Adrenal gland (tissue), 12 donors: ENCODE data around the gene LARGE1. TPM values are rescaled to one million over a fixed set of nuclear protein-coding genes. Genes with fewer than 3 reads are reported as not detected.

Source experiments
- DNase-seq, 7 donors: peaks; one replicate each; pipeline ENCODE4 v3.0.0-alpha.2; 2019 to 2020
- H3K27ac ChIP-seq, 5 donors: fragments of 200-600 bp; sonication (generic) in 4 of 5; 1 replicate in 3 of 5; 2 replicates in 2 of 5; pipeline versions ENCODE4 v1.5.1 to v1.8.0; 2016 to 2020; ENCODE audit warnings: mild to moderate bottlenecking in 1 of 5
- H3K27me3 ChIP-seq: fragments of 200-600 bp; 2 replicates; pipeline ENCODE4 v1.8.0; 2021
- H3K36me3 ChIP-seq, 2 donors: fragments of 200-600 bp; replicated peaks in 1 of 2; 1 replicate in 1 of 2; 2 replicates in 1 of 2; pipeline versions ENCODE4 v1.5.1 to v1.8.0; 2018 to 2022
- H3K4me1 ChIP-seq, 2 donors: fragments of 200-600 bp; replicated peaks in 1 of 2; 1 replicate in 1 of 2; 2 replicates in 1 of 2; pipeline versions ENCODE4 v1.5.1 to v1.8.0; 2018 to 2021
- H3K4me3 ChIP-seq, 4 donors: fragments of 200-600 bp; sonication (generic) in 3 of 4; one replicate each; pipeline ENCODE4 v1.5.1; 2016 to 2018
- H3K9me3 ChIP-seq, 3 donors: fragments of 200-600 bp; sonication (generic) in 1 of 3; replicated peaks in 1 of 3; 1 replicate in 2 of 3; 2 replicates in 1 of 3; pipeline versions ENCODE4 v1.5.1 to v1.8.0; 2016 to 2021
- POLR2A ChIP-seq, 2 donors: fragments of 450-650 bp; IDR thresholded peaks; one replicate each; pipeline ENCODE4 v1.6.1; 2017; ENCODE audit warnings: antibody characterized with exemption in 2 of 2, mild to moderate bottlenecking in 2 of 2, moderate library complexity in 1 of 2
- whole genome bisulfite sequencing, 4 donors: extraction: QIAGEN DNeasy Blood & Tissue Kit in 2 of 4; methylation state at CpG; one replicate each; pipeline versions ENCODE4 v1.1.5 to v1.1.7; 2013 to 2017; 5-methylcytosine and 5-hydroxymethylcytosine counted together
- intact Hi-C, 2 donors: fragments of 100-400 bp; cut with DNase I; formaldehyde crosslinking; loops; one replicate each; pipeline versions ENCODE4 v1.14.1 to v1.15.0; 2022 to 2023
- polyA plus RNA-seq, 3 donors: library from polyadenylated mRNA; stranded (reverse); fragments of 200-250 nt in 2 of 3; fragments of 350-450 nt in 1 of 3; fragmentation: Illumina TruSeq in 1 of 3; extraction: RNeasy Lipid Tissue Mini Kit (QIAGEN cat#74804) in 1 of 3; gene quantifications; one replicate each; pipeline ENCODE4 v1.2.3, GENCODE V29; 2013 to 2014
- total RNA-seq, 9 donors: library from RNA; depleted of rRNA in 4 of 9; stranded (reverse); fragments of >200 nt in 4 of 9; fragments of 120-200 nt in 1 of 9; fragmentation: NEBNext Ultra II Directional in 1 of 9; extraction: Animal tissue kit (Norgen Biotek cat#: 25700) in 1 of 9; gene quantifications; one replicate each; pipeline versions ENCODE4 v1.1.0 to v1.2.4, GENCODE V29; 2013 to 2023
- TF ChIP-seq, protein P1 (sequence below), 6 experiments: fragments of 450-650 bp in 4 of 6; fragments of 200-600 bp in 2 of 6; sonication (generic) in 1 of 6; IDR thresholded peaks; 1 replicate in 5 of 6; 2 replicates in 1 of 6; pipeline versions ENCODE4 v1.5.1 to v1.8.0; 2016 to 2021; ENCODE audit warnings: antibody characterized with exemption in 6 of 6, mild to moderate bottlenecking in 2 of 6, moderate library complexity in 1 of 6
- donor health status: healthy with polysubstance abuse.
- donor health status: Bipolar disorder and iron deficiency.
- donor health status: DM: yes; HTN: yes; CAD: no.
- donor health status: DM: no; HTN: no; CAD: no.
- donor health status: DM: no; HTN: no; CAD: no.
- donor health status: DM: yes; HTN: yes; CAD: no.

The LARGE1 gene
- total and polyA plus RNA-seq, 12 donors: 3.4 to 67.6 (median 30.6) TPM

DNA sequence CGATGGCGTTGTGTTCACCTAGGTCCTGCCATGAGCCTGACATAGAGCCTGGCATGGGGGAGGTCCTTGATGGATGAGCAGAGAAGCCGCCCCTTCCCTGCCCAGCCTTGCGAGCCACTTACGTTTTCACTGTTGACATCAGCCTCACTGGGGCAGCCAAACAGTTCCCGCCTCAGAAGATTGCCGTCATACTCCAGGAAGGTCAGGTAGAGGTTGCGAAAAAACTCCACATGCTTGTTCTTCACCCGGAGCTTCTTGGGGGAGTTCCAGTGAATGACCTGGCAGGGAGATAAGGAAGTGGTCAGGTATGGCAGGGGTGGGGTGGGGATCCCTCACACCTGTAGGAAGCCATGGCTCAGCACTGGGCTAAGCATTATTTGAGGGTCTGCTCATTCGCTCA lies 582.8 kb downstream of the LARGE1 start:
- Histone ChIP-seq H3K4me3 (no peak overlapping the region), H3K9me3 (no peaks in the 10 kb centered on the region), H3K4me1 (no peaks in the 10 kb centered on the region), H3K27me3 (no peaks in the 10 kb centered on the region), H3K27ac (no peak overlapping the region), H3K36me3 (no peaks in the 10 kb centered on the region)
- WGBS, 4 donors: 88 to 94% (median 90%) methylated on average over 9 to 10 of the region's 10 CpGs
- no peak for DNase-seq
- intact Hi-C loops: loop anchor here in 1 of 2 donors (10.0 kb wide), 1 partner anchor 57 kb away; no protein-coding TSS in a partner anchor
- TF ChIP-seq POLR2A (IDR thresholded peaks at IDR 0.05): no peak
- TF ChIP-seq, protein P1, sequence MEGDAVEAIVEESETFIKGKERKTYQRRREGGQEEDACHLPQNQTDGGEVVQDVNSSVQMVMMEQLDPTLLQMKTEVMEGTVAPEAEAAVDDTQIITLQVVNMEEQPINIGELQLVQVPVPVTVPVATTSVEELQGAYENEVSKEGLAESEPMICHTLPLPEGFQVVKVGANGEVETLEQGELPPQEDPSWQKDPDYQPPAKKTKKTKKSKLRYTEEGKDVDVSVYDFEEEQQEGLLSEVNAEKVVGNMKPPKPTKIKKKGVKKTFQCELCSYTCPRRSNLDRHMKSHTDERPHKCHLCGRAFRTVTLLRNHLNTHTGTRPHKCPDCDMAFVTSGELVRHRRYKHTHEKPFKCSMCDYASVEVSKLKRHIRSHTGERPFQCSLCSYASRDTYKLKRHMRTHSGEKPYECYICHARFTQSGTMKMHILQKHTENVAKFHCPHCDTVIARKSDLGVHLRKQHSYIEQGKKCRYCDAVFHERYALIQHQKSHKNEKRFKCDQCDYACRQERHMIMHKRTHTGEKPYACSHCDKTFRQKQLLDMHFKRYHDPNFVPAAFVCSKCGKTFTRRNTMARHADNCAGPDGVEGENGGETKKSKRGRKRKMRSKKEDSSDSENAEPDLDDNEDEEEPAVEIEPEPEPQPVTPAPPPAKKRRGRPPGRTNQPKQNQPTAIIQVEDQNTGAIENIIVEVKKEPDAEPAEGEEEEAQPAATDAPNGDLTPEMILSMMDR (IDR thresholded peaks at IDR 0.05): no peak

DNA sequence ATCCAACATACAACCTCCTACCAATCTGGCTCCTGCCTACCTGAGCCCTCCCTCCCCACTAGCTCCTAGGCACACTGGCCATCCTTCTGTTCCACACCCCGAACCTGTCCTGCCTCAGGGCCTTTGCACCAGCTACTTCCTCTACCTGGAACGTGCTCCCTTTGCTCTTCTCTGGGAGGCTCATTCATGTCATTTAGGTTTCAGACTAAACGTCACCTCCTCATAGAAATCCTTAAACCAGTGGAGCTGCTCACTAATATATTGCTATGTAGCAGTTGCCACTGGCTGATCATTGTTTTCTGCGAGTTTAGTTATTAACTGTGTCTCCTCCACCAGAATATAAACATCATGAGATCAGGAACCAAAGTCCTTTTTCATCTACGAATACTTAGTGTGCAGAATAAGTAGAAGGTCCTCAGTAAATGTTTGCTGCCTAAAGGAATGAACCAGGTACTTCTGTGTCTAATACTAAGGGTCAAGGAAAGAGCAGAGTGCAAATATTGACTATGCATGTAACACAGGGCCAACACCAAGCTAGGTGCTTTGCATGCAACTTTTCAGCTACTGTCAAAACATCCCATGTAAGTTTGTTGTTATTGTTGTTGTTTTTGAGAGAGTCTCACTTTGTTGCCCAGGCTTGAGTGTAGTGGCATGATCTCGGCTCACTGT lies 584.5 kb downstream of the LARGE1 start:
- 93 to 98% (median 95%) methylated on average over 6 of the region's 6 CpGs for WGBS, 4 donors
- TF ChIP-seq, protein P1 (IDR thresholded peaks at IDR 0.05): no peak
- no peak for TF ChIP-seq POLR2A (IDR thresholded peaks at IDR 0.05)
- intact Hi-C loops: loop anchor here in 1 of 2 donors (10.0 kb wide), 1 partner anchor 59 kb away; no protein-coding TSS in a partner anchor
- Histone ChIP-seq H3K4me3 (no peak overlapping the region), H3K27me3 (no peaks in the 10 kb centered on the region), H3K36me3 (no peaks in the 10 kb centered on the region), H3K27ac (no peak overlapping the region), H3K4me1 (no peaks in the 10 kb centered on the region), H3K9me3 (no peaks in the 10 kb centered on the region)
- no peak for DNase-seq

DNA sequence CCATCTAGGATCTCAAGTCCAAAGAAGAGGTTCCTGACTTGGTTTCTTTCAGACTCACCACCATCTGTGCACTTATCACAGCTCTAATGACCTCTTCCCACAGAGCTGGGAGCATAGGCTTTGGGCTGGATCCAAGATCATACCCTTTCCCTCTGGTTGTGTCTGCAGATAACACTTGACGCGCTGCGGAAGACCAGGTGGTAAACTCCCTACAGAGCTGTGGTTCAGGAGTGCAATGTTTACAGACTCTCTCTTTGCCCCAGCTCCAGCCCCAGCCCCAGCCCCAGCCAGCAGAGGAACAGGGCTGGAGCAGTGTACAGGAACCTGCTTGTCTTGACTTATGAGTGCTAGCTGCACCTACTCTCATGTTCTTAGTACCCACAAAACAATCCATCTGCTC lies 587.7 kb downstream of the LARGE1 start:
- no peak for TF ChIP-seq POLR2A (IDR thresholded peaks at IDR 0.05)
- TF ChIP-seq, protein P1 (IDR thresholded peaks at IDR 0.05): no peak
- no peaks in the 10 kb centered on the region for H3K9me3 ChIP-seq
- intact Hi-C loops: loop anchor here in 1 of 2 donors (10.0 kb wide), 1 partner anchor 62 kb away; no protein-coding TSS in a partner anchor
- no peaks in the 10 kb centered on the region for H3K36me3 ChIP-seq
- 93 to 100% (median 99%) methylated on average over 3 of the region's 3 CpGs for WGBS, 4 donors
- no peaks in the 10 kb centered on the region for H3K27me3 ChIP-seq
- no peak overlapping the region for H3K4me3 ChIP-seq
- H3K4me1 ChIP-seq: no peaks in the 10 kb centered on the region
- no peak overlapping the region for H3K27ac ChIP-seq
- no peak for DNase-seq

DNA sequence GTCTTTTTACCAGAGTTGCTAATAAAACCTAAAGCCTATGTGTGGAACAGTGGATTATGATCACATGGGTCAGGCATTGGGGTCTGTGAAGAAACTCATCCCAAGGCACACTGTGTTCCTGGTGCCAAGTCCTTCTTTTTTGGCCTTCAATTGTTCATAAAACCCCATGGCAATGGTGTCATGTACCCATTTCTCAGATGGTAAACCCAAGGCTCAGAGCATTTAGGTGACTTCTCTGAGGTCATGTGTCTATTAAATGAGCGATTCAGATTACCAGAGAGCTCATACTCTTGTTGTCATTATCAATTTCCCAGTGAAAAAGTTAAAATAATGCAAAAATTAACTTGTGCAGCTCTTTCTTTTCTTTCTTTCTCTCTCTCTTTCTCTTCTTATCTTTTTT lies 589.3 kb downstream of the LARGE1 start:
- intact Hi-C loops: loop anchor here in 1 of 2 donors (10.0 kb wide), 1 partner anchor 64 kb away; no protein-coding TSS in a partner anchor
- no peaks in the 10 kb centered on the region for H3K36me3 ChIP-seq

More for the DNA sequence above, 589.3 kb downstream of the LARGE1 start:
- Histone ChIP-seq H3K9me3 (no peaks in the 10 kb centered on the region), H3K4me1 (no peaks in the 10 kb centered on the region), H3K27me3 (no peaks in the 10 kb centered on the region), H3K27ac (no peak overlapping the region), H3K4me3 (no peak overlapping the region)
- DNase-seq: no peak
- 93 to 100% (median 97%) methylated on average over 1 of the region's 1 CpG for WGBS, 4 donors
- TF ChIP-seq, protein P1 (IDR thresholded peaks at IDR 0.05): no peak
- TF ChIP-seq POLR2A (IDR thresholded peaks at IDR 0.05): no peak
